HepG2 (cell line): Measurements from ENCODE around the gene ZBTB7C. TPM values are rescaled to one million over a fixed set of nuclear protein-coding genes. Genes with fewer than 3 reads are reported as not detected.

ENCODE experiments used
- ATAC-seq: fragments of 200-7000 bp; cut with Tn5 transposase; 3 replicates; pipeline ENCODE4 v1.9.1; 2020; ENCODE audit warnings: mild to moderate bottlenecking, moderate library complexity
- BruUV-seq: library from RNA; stranded (reverse); fragments of 400-500 nt; replicated peaks from 2 replicates; lab custom pipeline; 2021; lab: Mats Ljungman, UMichigan
- CTCF ChIA-PET: fragments of 300-600 bp; formaldehyde crosslinking; extraction: SDS; loops from one replicate; lab custom pipeline; 2021; ENCODE audit warnings: low total read pairs, inconsistent platforms, low intra/inter-chr PET ratio; lab: Yijun Ruan, JAX
- POLR2A ChIA-PET: fragments of 350-600 bp; sonication (Branson Sonifier 250); formaldehyde crosslinking; loops from one replicate; lab custom pipeline; 2020; ENCODE audit warnings: antibody characterized with exemption, inconsistent platforms; lab: Yijun Ruan, JAX
- DNase-seq: peaks from one replicate; pipeline ENCODE4 v3.0.0-alpha.2; 2015; ENCODE audit warnings: low spot score
- FAIRE-seq: peaks from 3 replicates; lab custom pipeline; 2011; peaks lifted over from hg19 to GRCh38; lab: Jason Lieb, UNC
- H2AFZ ChIP-seq: one replicate; pipeline ENCODE4 v1.6.1; 2011; ENCODE audit warnings: low read length, inconsistent platforms
- H3K27ac ChIP-seq: fragments of 300-600 bp; 3 replicates; pipeline ENCODE4 v1.8.0; 2011; ENCODE audit warnings: mixed run types, mild to moderate bottlenecking, mixed read lengths, low read length, inconsistent platforms; ENCODE audit not compliant: insufficient read depth; ENCODE audit errors: extremely low read length
- H3K27me3 ChIP-seq, 2 experiments: fragments of 200-600 bp in 1 of 2; 2 replicates in 1 of 2; 3 replicates in 1 of 2; pipeline versions ENCODE4 v1.6.0 to v1.8.0; 2011; ENCODE audit warnings: low read length in 2 of 2, mild to moderate bottlenecking in 2 of 2, moderate library complexity in 2 of 2, inconsistent platforms in 1 of 2; ENCODE audit not compliant: insufficient read depth in 2 of 2, control insufficient read depth in 1 of 2
- H3K36me3 ChIP-seq, 2 experiments: fragments of 200-600 bp in 1 of 2; replicated peaks in 1 of 2; 2 replicates in 1 of 2; 3 replicates in 1 of 2; pipeline versions ENCODE4 v1.5.1 to v1.8.0; 2011; ENCODE audit warnings: low read length in 2 of 2, inconsistent platforms in 1 of 2; ENCODE audit not compliant: insufficient read depth in 2 of 2, control insufficient read depth in 1 of 2
- H3K4me1 ChIP-seq: 2 replicates; pipeline ENCODE4 v1.5.1; 2012; ENCODE audit warnings: low read length, inconsistent platforms; ENCODE audit not compliant: insufficient read depth
- H3K4me2 ChIP-seq: 2 replicates; pipeline ENCODE4 v1.6.0; 2011; ENCODE audit warnings: low read depth, low read length, inconsistent platforms
- H3K4me3 ChIP-seq, 3 experiments: fragments of 200-600 bp in 1 of 3; sonication (generic), shearing (Covaris generic) in 1 of 3; replicated peaks in 1 of 3; 2 replicates each; pipeline ENCODE4 v1.5.1; 2011 to 2016; ENCODE audit warnings: low read length in 3 of 3, inconsistent platforms in 2 of 3, low read depth in 2 of 3, mild to moderate bottlenecking in 2 of 3, control low read depth in 1 of 3, mixed read lengths in 1 of 3; ENCODE audit not compliant: insufficient read depth in 1 of 3
- H3K79me2 ChIP-seq: one replicate; pipeline ENCODE4 v1.6.1; 2011; ENCODE audit warnings: low read length, inconsistent platforms; ENCODE audit not compliant: insufficient read depth
- H3K9ac ChIP-seq: 2 replicates; pipeline ENCODE4 v1.6.0; 2011; ENCODE audit warnings: mild to moderate bottlenecking, low read depth, low read length, inconsistent platforms; ENCODE audit not compliant: insufficient read depth
- H3K9me3 ChIP-seq: 2 replicates; pipeline ENCODE4 v1.5.1; 2012; ENCODE audit warnings: mild to moderate bottlenecking, low read length
- H4K20me1 ChIP-seq: 2 replicates; pipeline ENCODE4 v1.6.0; 2011; ENCODE audit warnings: inconsistent platforms, mild to moderate bottlenecking, low read length, moderate library complexity; ENCODE audit not compliant: insufficient read depth
- DBP ChIP-seq: sonication (generic); formaldehyde crosslinking; IDR thresholded peaks from 2 replicates; pipeline ENCODE4 v1.4.0; 2020; ENCODE audit warnings: missing genetic modification reagents; ENCODE audit errors: not compliant biosample characterization
- KDM5B ChIP-seq: sonication (generic); formaldehyde crosslinking; IDR thresholded peaks from 2 replicates; pipeline ENCODE4 v1.4.0; 2020; ENCODE audit warnings: missing genetic modification reagents, mild to moderate bottlenecking, borderline replicate concordance
- MED8 ChIP-seq: sonication (generic); formaldehyde crosslinking; IDR thresholded peaks from 2 replicates; pipeline ENCODE4 v1.8.1; 2023; ENCODE audit warnings: mild to moderate bottlenecking, missing genetic modification reagents; ENCODE audit not compliant: insufficient replicate concordance
- MEIS1 ChIP-seq: sonication (generic); formaldehyde crosslinking; IDR thresholded peaks from 2 replicates; pipeline ENCODE4 v1.9.0; 2021; ENCODE audit warnings: mild to moderate bottlenecking, missing genetic modification reagents, moderate library complexity, borderline replicate concordance
- SETDB1 ChIP-seq: sonication (generic); formaldehyde crosslinking; IDR thresholded peaks from 2 replicates; pipeline ENCODE4 v1.5.1; 2020; ENCODE audit warnings: missing genetic modification reagents, mild to moderate bottlenecking, borderline replicate concordance
- SYNCRIP ChIP-seq: fragments of 200-400 bp; formaldehyde crosslinking; IDR thresholded peaks from 2 replicates; pipeline ENCODE4 v1.6.1; 2018; ENCODE audit warnings: mild to moderate bottlenecking, low read depth, low read length; ENCODE audit not compliant: insufficient read depth
- ZFP1 ChIP-seq: IDR thresholded peaks from 2 replicates; pipeline ENCODE4 v1.6.1; 2016
- ZNF350 ChIP-seq: sonication (generic); formaldehyde crosslinking; IDR thresholded peaks from 2 replicates; pipeline ENCODE4 v1.4.0; 2020; ENCODE audit warnings: mild to moderate bottlenecking, low read depth, missing genetic modification reagents, borderline replicate concordance
- ZNF746 ChIP-seq: sonication (generic); formaldehyde crosslinking; IDR thresholded peaks from 2 replicates; pipeline ENCODE4 v1.8.0; 2022; ENCODE audit warnings: mild to moderate bottlenecking, missing genetic modification reagents
- ZNF781 ChIP-seq: sonication (generic); formaldehyde crosslinking; IDR thresholded peaks from 2 replicates; pipeline ENCODE4 v1.5.1; 2020; ENCODE audit warnings: borderline replicate concordance, mild to moderate bottlenecking, missing genetic modification reagents; ENCODE audit errors: not compliant biosample characterization
- WGBS: methylation state at CpG from one replicate; pipeline ENCODE4 v1.1.6; 2017; ENCODE audit warnings: low lambda C conversion rate; 5-methylcytosine and 5-hydroxymethylcytosine counted together
- in situ Hi-C: cut with HindIII; loops from 2 replicates; pipeline ENCODE4 v1.10.0; 2017; ENCODE audit warnings: low pct_unique_long_range_greater_than_20kb; ENCODE audit not compliant: extremely low pct_ligation_motif_present
- intact Hi-C: fragments of 100-400 bp; cut with micrococcal nuclease; formaldehyde crosslinking; loops from one replicate; pipeline ENCODE4 v1.10.0; 2022; ENCODE audit not compliant: unreplicated experiment
- polyA plus RNA-seq, 8 experiments: library from polyadenylated mRNA; depleted of rRNA in 3 of 8; stranded (reverse) in 7 of 8; unstranded in 1 of 8; fragments of >200 nt; fragmentation: Illumina TruSeq in 4 of 8; extraction: Trizol in 4 of 8; gene quantifications; 2 replicates each; pipeline versions ENCODE4 v1.2.1 to v1.2.3, GENCODE V29; 2011 to 2016; ENCODE audit warnings: low read depth in 4 of 8, missing spikeins in 1 of 8, mixed read lengths in 1 of 8; ENCODE audit not compliant: insufficient read depth in 1 of 8
- total RNA-seq, 5 experiments: library from RNA; depleted of rRNA; stranded (reverse); fragments of >200 nt; fragmentation: Illumina TruSeq; extraction: Trizol; gene quantifications; 2 replicates each; pipeline ENCODE4 v1.2.3, GENCODE V29; 2016; ENCODE audit warnings: low read depth in 1 of 5
- TF ChIP-seq, protein P1 (sequence below): sonication (generic); formaldehyde crosslinking; IDR thresholded peaks from 2 replicates; pipeline ENCODE4 v1.4.0; 2020; ENCODE audit warnings: missing genetic modification reagents, low read depth, mild to moderate bottlenecking, borderline replicate concordance
- TF ChIP-seq, protein P2 (sequence below): IDR thresholded peaks from 2 replicates; pipeline ENCODE4 v1.6.1; 2012; ENCODE audit warnings: inconsistent platforms

The ZBTB7C gene
- total and polyA plus RNA-seq, 2 of the 13 experiments (the other 11 are each of a cell fraction or from before 2014, with no cell fraction given), result 0.01 to 0.04 TPM

DNA sequence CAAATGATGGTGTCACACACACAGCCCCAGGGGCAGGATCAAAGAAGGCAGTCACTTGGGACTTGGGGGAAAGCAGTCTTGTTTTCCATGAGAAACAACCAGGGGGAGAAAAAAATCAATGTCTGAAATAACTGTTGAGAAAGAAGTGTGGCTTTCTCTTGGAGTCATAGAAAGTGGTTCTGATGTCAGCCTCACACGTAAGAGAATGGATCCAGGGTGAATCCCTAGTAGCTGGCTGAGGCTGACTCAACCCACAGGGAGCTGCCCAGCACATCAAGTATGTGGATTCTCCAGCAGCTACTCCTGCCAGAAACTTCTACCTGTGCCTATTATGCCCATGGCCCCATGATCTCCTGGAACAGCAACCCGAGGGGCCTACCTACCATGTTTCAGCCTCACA is 33.6 kb upstream of the ZBTB7C start (continued):
- TF ChIP-seq DBP (CRISPR knock-in tag) (no peak), MEIS1 (no peak), KDM5B (CRISPR knock-in tag) (no peak)

DNA sequence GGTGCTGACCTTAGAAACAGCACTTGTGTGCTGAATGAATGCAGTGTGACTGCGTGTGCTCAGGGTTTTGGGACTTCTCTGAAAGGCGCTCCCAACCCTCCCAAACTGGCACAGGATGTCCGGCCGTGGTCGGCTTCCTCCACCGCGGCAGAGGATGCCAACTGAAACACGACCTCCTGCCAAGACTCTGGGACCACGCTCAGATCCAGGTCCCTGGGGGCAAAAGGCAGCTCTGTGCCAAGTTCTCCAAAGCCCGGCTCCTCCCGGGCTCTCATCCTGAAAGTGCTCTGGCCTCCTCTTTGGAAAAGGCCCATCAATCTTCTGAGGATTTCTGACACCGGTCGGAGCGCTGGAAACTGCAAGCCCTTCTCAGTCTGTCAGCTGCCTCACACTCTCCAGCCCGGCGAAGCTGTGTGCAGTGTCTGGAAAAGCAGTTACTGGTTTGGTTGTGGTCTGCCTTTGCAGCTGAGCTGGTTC is 32.3 kb upstream of the ZBTB7C start:
- no peak overlapping the region for H3K9ac ChIP-seq
- no peak overlapping the region for H3K4me3 ChIP-seq
- no peak overlapping the region for H2AFZ ChIP-seq
- H3K36me3 ChIP-seq, result no peaks in the 10 kb centered on the region
- FAIRE-seq (no peak), DNase-seq (no peak), ATAC-seq (no peak)
- intact Hi-C loops, result no loop called here
- TF ChIP-seq ZNF781 (no peak), MED8 (CRISPR knock-in tag) (no peak), ZNF350 (no peak), ZNF746 (CRISPR knock-in tag) (no peak), ZFP1 (no peak), SETDB1 (CRISPR knock-in tag) (no peak), SYNCRIP (no peak)
- TF ChIP-seq, protein P1, sequence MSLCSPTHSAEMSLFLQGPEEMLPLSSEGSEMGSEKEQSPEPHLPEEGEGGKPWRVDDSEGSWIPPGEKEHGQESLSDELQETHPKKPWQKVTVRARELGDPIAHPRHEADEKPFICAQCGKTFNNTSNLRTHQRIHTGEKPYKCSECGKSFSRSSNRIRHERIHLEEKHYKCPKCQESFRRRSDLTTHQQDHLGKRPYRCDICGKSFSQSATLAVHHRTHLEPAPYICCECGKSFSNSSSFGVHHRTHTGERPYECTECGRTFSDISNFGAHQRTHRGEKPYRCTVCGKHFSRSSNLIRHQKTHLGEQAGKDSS (CRISPR knock-in tag), result no peak
- TF ChIP-seq, protein P2, sequence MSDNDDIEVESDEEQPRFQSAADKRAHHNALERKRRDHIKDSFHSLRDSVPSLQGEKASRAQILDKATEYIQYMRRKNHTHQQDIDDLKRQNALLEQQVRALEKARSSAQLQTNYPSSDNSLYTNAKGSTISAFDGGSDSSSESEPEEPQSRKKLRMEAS, result no peak
- peaks cover 3 to 50% of the 10 kb centered on the region in 2 experiments; a peak in 4 of 5 replicates for H3K27me3 ChIP-seq
- no peaks in the 10 kb centered on the region for H3K9me3 ChIP-seq
- WGBS, result 40% methylated on average over 2 of the region's 16 CpGs
- peaks cover 7% of the 10 kb centered on the region for H3K4me1 ChIP-seq
- H3K79me2 ChIP-seq, result no peaks in the 10 kb centered on the region
- no peak overlapping the region for H3K27ac ChIP-seq
- in situ Hi-C loops, result loop anchor here (10.0 kb wide), 1 partner anchor 207 kb away; no protein-coding TSS in a partner anchor
- no peaks in the 10 kb centered on the region for H4K20me1 ChIP-seq
- POLR2A ChIA-PET, result no interaction called here
- H3K4me2 ChIP-seq, result no peak overlapping the region
- CTCF ChIA-PET, result no interaction called here
- BruUV-seq, result no TSS peak
